ENCODE measurements around the gene FXYD5.

FXYD5 gene

GRCh38 chr19:35212241-35212640, 57.7 kb downstream of the FXYD5 start:
- no peak for DNase-seq (ENCODE audit: low read depth)

GRCh38 chr19:35213663-35214632, 59.4 kb downstream of the FXYD5 start:
- peak; percentile 46 for DNase-seq (ENCODE audit: low read depth)

- DNase-seq (ENCODE audit: low read depth), result no peak
Observed at GRCh38 chr19:35214766-35215422, 60.4 kb downstream of the FXYD5 start.

- DNase-seq (ENCODE audit: low read depth), result no peak
Observed at GRCh38 chr19:35216016-35216832, 61.7 kb downstream of the FXYD5 start.

GRCh38 chr19:35216833-35217648, 62.5 kb downstream of the FXYD5 start:
- no peak for DNase-seq (ENCODE audit: low read depth)

GRCh38 chr19:35217649-35217990, 63.1 kb downstream of the FXYD5 start:
- no peak for DNase-seq (ENCODE audit: low read depth)

- no peak for DNase-seq (ENCODE audit: low read depth)
Observed at GRCh38 chr19:35219008-35219407, 64.5 kb downstream of the FXYD5 start.
